ENCODE measurements around the gene OFD1.

GRCh38 chrX:13803116-13803515 is 68.6 kb downstream of the OFD1 start:
- TF ChIP-seq CTCF (IDR thresholded peaks at IDR 0.05; ENCODE audit: insufficient read depth, low read length, poor library complexity, severe bottlenecking) (no peak), EZH2phosphoT487 (conservative IDR thresholded peaks at IDR 0.05; ENCODE audit: low read length) (no peak)

Data from SU-DHL-6 (cell line).